T-cell (primary cell): ENCODE results near the gene BRINP3. TPM values are rescaled to one million over a fixed set of nuclear protein-coding genes. Genes with fewer than 3 reads are reported as not detected.

Experiments
- ATAC-seq, 4 experiments: fragments of 200-7000 bp in 3 of 4; fragments of 150-1000 bp in 1 of 4; cut with Tn5 transposase; replicated peaks in 1 of 4; 1 replicate in 3 of 4; 2 replicates in 1 of 4; pipeline ENCODE4 v1.10.0; 2021; ENCODE audit warnings: moderate library complexity in 3 of 4, mild to moderate bottlenecking in 2 of 4, moderate number of reproducible peaks in 1 of 4
- CTCF ChIA-PET, 2 donors: fragments of 300-600 bp; sonication (Branson Sonifier 250); formaldehyde crosslinking; loops; one replicate each; lab custom pipeline; 2022; ENCODE audit warnings: antibody characterized with exemption in 2 of 2; lab: Charles Lee
- POLR2A ChIA-PET, 2 donors: fragments of 300-600 bp; sonication (Branson Sonifier 250); formaldehyde crosslinking; loops; one replicate each; lab custom pipeline; 2022; ENCODE audit warnings: antibody characterized with exemption in 2 of 2; lab: Charles Lee
- DNase-seq, 35 experiments: peaks; one replicate each; pipeline versions ENCODE4 v3.0.0 to v3.0.0-alpha.2; 2013 to 2023
- H3K27ac ChIP-seq: one replicate; pipeline ENCODE4 v1.5.1; 2013; ENCODE audit warnings: low read length
- H3K27me3 ChIP-seq, 2 experiments: replicated peaks in 1 of 2; 1 replicate in 1 of 2; 2 replicates in 1 of 2; pipeline versions ENCODE4 v1.6.1 to v1.7.0; 2013; ENCODE audit warnings: low read length in 1 of 2, mixed read lengths in 1 of 2; ENCODE audit not compliant: control insufficient read depth in 2 of 2, insufficient read depth in 2 of 2; ENCODE audit errors: extremely low read depth in 1 of 2
- H3K36me3 ChIP-seq, 2 donors: 1 replicate in 1 of 2; 2 replicates in 1 of 2; pipeline versions ENCODE4 v1.6.1 to v1.7.0; 2013; ENCODE audit warnings: low read length in 1 of 2; ENCODE audit not compliant: control insufficient read depth in 2 of 2, insufficient read depth in 1 of 2; ENCODE audit errors: extremely low read depth in 1 of 2
- H3K4me1 ChIP-seq, 2 experiments: 1 replicate in 1 of 2; 2 replicates in 1 of 2; pipeline versions ENCODE4 v1.6.1 to v1.7.0; 2013; ENCODE audit warnings: low read length in 2 of 2, mixed read lengths in 1 of 2; ENCODE audit not compliant: insufficient read depth in 2 of 2, control insufficient read depth in 1 of 2; ENCODE audit errors: extremely low read depth in 1 of 2
- H3K4me3 ChIP-seq, 2 donors: 1 replicate in 1 of 2; 2 replicates in 1 of 2; pipeline versions ENCODE4 v1.5.1 to v1.7.0; 2013; ENCODE audit warnings: mild to moderate bottlenecking in 2 of 2, low read length in 1 of 2, moderate library complexity in 1 of 2; ENCODE audit not compliant: control insufficient read depth in 1 of 2; ENCODE audit errors: extremely low read depth in 1 of 2
- H3K9me3 ChIP-seq: 2 replicates; pipeline ENCODE4 v1.7.0; 2013
- H3K27ac Mint-ChIP-seq, 2 donors: one replicate each; pipeline ENCODE4 v1.8.0; 2020 to 2021; ENCODE audit warnings: mild to moderate bottlenecking in 2 of 2, mixed read lengths in 2 of 2
- H3K27me3 Mint-ChIP-seq, 2 donors: one replicate each; pipeline ENCODE4 v1.8.0; 2021 to 2022; ENCODE audit warnings: mixed read lengths in 2 of 2
- H3K36me3 Mint-ChIP-seq: one replicate; pipeline ENCODE4 v1.8.0; 2021; ENCODE audit warnings: mixed read lengths
- H3K4me1 Mint-ChIP-seq, 3 donors: one replicate each; pipeline ENCODE4 v1.8.0; 2020 to 2022; ENCODE audit warnings: mixed read lengths in 3 of 3, mild to moderate bottlenecking in 1 of 3
- H3K4me3 Mint-ChIP-seq, 3 donors: one replicate each; pipeline ENCODE4 v1.8.0; 2020 to 2022; ENCODE audit warnings: mild to moderate bottlenecking in 3 of 3, mixed read lengths in 3 of 3, moderate library complexity in 3 of 3
- H3K9me3 Mint-ChIP-seq, 3 donors: one replicate each; pipeline ENCODE4 v1.8.0; 2020 to 2022; ENCODE audit warnings: mixed read lengths in 3 of 3
- WGBS: methylation state at CpG from one replicate; pipeline ENCODE4 v1.1.5; 2013; ENCODE audit warnings: missing lambda C conversion rate; ENCODE audit not compliant: insufficient coverage; 5-methylcytosine and 5-hydroxymethylcytosine counted together
- total RNA-seq, 35 experiments: library from RNA in 6 of 35; stranded (reverse) in 6 of 35; fragments of 120-200 nt in 1 of 35; gene quantifications; one replicate each; pipeline versions ENCODE4 v1.2.1 to v1.2.4 and lab custom pipeline; 2013 to 2026

Gene BRINP3
- total RNA-seq, 5 donors from 2014 or later (not counting 1 experiment from before 2014, with no cell fraction given): not detected

DNA sequence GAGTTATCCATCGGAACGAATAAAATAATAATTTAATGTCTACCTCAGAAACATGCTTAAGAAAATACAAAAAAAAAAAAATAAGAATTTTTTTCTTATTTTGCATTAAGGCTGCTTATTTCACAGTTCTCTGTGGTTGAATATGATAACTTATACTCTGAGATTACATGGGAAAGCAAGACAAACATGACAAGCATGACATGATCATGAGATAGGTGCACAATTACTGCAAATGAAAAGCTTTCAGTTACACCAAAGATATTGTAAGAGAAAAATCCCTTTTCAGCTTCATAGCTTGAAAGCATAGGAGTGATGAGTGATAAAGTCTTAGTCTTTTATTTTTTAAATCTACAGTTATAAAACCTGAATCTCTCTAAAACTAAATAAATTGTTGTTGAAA lies 154.1 kb downstream of the BRINP3 start:
- Mint-ChIP-seq H3K9me3 (peaks cover 4 to 27% (median 11%) of the 10 kb centered on the region in 3 donors), H3K27ac (no peak overlapping the region), H3K4me3 (no peak overlapping the region), H3K4me1 (no peaks in the 10 kb centered on the region), H3K36me3 (no peaks in the 10 kb centered on the region), H3K27me3 (no peaks in the 10 kb centered on the region)
- no peak for ATAC-seq
- H3K4me3 ChIP-seq: no peak overlapping the region
- H3K4me1 ChIP-seq: no peaks in the 10 kb centered on the region
- H3K9me3 ChIP-seq: no peaks in the 10 kb centered on the region
- WGBS: no CpG with 5 or more reads among the region's 2 CpGs
- ChIA-PET POLR2A (no interaction called here), CTCF (no interaction called here)
- no peak overlapping the region for H3K27ac ChIP-seq
- H3K36me3 ChIP-seq: no peaks in the 10 kb centered on the region
- H3K27me3 ChIP-seq: no peaks in the 10 kb centered on the region
- no peak for DNase-seq

DNA sequence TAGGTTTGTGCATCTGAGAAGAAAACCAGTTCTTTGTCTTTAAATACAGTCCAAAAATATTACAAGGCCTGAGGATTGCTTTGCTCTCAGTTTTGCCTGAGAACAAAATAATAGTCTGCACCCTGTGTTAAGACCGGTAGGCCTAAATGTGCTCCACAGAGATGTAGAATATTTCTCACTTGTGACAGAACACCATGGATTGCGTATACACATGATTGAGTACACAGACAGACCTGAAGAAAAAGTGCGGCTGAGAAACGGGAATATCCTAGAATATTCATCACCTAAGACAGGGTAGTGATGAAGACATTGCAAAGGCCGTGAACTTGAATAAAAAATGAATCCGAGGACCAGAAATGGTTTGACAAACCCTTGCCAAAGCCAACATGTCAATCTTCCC lies 155.4 kb downstream of the BRINP3 start:
- Histone ChIP-seq H3K4me1 (no peaks in the 10 kb centered on the region), H3K4me3 (no peak overlapping the region), H3K9me3 (no peaks in the 10 kb centered on the region), H3K27me3 (no peaks in the 10 kb centered on the region), H3K27ac (no peak overlapping the region), H3K36me3 (no peaks in the 10 kb centered on the region)
- no peak for ATAC-seq
- Mint-ChIP-seq H3K27ac (no peak overlapping the region), H3K4me1 (no peaks in the 10 kb centered on the region), H3K9me3 (peaks cover 4 to 22% (median 4%) of the 10 kb centered on the region in 3 donors), H3K36me3 (no peaks in the 10 kb centered on the region), H3K27me3 (no peaks in the 10 kb centered on the region), H3K4me3 (no peak overlapping the region)
- ChIA-PET POLR2A (no interaction called here), CTCF (no interaction called here)
- WGBS: 88% methylated on average over 4 of the region's 6 CpGs
- DNase-seq: no peak

DNA sequence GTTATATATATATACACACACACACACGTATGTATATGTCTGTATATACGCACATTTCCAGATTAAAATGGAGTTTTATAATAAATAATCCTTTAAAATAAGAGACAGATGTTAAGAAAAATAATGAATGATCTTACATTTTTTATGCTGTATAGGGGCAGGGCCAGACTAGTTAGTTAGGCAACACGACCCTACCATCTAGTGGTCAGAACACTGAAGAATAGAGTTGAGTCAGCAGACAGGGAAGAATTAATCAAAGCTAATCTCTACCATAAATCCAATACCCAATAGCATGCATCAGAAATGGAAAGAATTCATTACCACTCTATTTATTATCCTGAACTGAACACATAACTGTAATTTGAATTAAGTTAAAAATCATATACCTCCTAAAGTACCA lies 156.7 kb downstream of the BRINP3 start:
- no CpG with 5 or more reads among the region's 3 CpGs for WGBS
- Mint-ChIP-seq H3K4me3 (no peak overlapping the region), H3K4me1 (no peaks in the 10 kb centered on the region), H3K27me3 (no peaks in the 10 kb centered on the region), H3K36me3 (no peaks in the 10 kb centered on the region), H3K27ac (no peak overlapping the region), H3K9me3 (peaks cover 0 to 15% (median 4%) of the 10 kb centered on the region in 3 donors)
- Histone ChIP-seq H3K4me1 (no peaks in the 10 kb centered on the region), H3K36me3 (no peaks in the 10 kb centered on the region), H3K9me3 (no peaks in the 10 kb centered on the region), H3K27ac (no peak overlapping the region), H3K4me3 (no peak overlapping the region), H3K27me3 (no peaks in the 10 kb centered on the region)
- ChIA-PET POLR2A (no interaction called here), CTCF (no interaction called here)
- DNase-seq (no peak), ATAC-seq (no peak)

DNA sequence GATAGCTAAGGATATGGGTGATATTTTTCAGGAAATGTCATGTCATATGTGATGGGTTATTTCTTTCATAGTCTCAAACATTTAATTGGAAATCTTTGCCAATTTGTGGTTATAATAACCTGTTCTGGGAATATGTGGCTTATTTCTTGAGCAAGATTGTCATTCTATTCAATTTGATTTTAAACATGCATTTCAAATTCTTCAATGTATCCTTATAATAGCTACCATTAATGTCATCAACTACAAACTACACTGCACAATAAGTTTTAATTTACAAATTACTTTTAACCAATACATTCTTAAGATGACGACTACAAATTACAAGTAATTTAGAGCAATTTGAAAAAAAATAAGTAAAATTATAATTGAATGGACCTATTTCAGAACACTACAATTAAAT lies 164.9 kb downstream of the BRINP3 start:
- no peak for ATAC-seq
- POLR2A ChIA-PET: no interaction called here

DNA sequence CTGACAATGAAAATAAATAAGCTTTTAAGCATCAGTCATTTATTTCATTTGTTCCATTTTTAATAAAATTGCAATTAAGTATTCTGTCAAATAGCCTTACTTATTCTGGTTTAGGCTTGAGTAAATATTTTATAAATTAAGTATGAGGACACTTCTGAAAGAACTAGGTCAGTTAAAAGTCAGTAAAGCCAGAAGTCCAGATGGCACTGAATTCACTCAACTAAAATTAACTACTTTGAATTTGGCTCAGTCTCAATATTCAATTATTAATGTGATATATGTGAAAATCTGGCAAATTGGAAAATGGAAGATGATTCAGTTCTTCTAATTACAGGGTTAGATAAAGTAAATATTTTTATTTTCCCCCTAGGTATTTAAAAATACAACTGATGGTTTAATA lies 174.2 kb downstream of the BRINP3 start:
- Mint-ChIP-seq H3K27ac (no peak overlapping the region), H3K4me1 (no peaks in the 10 kb centered on the region), H3K4me3 (no peak overlapping the region), H3K9me3 (peaks cover 0 to 24% (median 8%) of the 10 kb centered on the region in 3 donors), H3K36me3 (no peaks in the 10 kb centered on the region), H3K27me3 (no peaks in the 10 kb centered on the region)
- no peak overlapping the region for H3K27ac ChIP-seq
- H3K27me3 ChIP-seq: no peaks in the 10 kb centered on the region
- ChIA-PET CTCF (no interaction called here), POLR2A (no interaction called here)
- ATAC-seq: no peak
- H3K36me3 ChIP-seq: no peaks in the 10 kb centered on the region
- H3K4me1 ChIP-seq: no peaks in the 10 kb centered on the region
- H3K9me3 ChIP-seq: no peaks in the 10 kb centered on the region
- DNase-seq: no peak
- no peak overlapping the region for H3K4me3 ChIP-seq

More for the DNA sequence above, 164.9 kb downstream of the BRINP3 start:
- H3K27ac Mint-ChIP-seq: no peak overlapping the region
- H3K36me3 Mint-ChIP-seq: no peaks in the 10 kb centered on the region
- H3K27me3 Mint-ChIP-seq: no peaks in the 10 kb centered on the region
- DNase-seq: no peak
- Histone ChIP-seq H3K27me3 (no peaks in the 10 kb centered on the region), H3K9me3 (no peaks in the 10 kb centered on the region), H3K4me1 (no peaks in the 10 kb centered on the region), H3K4me3 (no peak overlapping the region), H3K36me3 (no peaks in the 10 kb centered on the region), H3K27ac (no peak overlapping the region)
- H3K9me3 Mint-ChIP-seq: peaks cover 8 to 24% (median 8%) of the 10 kb centered on the region in 3 donors
- WGBS: no CpG with 5 or more reads among the region's 1 CpG
- CTCF ChIA-PET: no interaction called here
- no peaks in the 10 kb centered on the region for H3K4me1 Mint-ChIP-seq
- no peak overlapping the region for H3K4me3 Mint-ChIP-seq

DNA sequence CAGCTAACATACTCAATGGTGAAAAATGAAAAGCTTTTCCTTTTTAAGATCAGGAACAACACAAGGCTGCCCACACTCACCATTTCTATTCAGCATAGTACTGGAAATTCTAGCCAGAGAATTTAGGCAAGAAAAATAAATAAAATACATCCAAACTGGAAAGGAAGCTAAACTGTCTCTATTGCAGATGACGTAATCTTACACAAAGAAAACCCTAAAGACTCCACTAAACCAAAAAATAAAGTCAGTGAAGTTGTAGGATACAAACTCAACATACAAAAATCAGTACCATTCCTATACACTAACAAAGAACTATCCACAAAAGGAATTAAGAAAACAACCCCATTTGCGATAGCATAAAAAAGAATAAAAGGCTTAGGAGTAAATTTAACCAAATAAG lies 181.2 kb downstream of the BRINP3 start:
- POLR2A ChIA-PET: no interaction called here
- no CpG with 5 or more reads among the region's 2 CpGs for WGBS
- Histone ChIP-seq H3K4me1 (no peaks in the 10 kb centered on the region), H3K27ac (no peak overlapping the region), H3K36me3 (no peaks in the 10 kb centered on the region), H3K27me3 (no peaks in the 10 kb centered on the region), H3K4me3 (no peak overlapping the region), H3K9me3 (no peaks in the 10 kb centered on the region)
- DNase-seq: no peak
- H3K27me3 Mint-ChIP-seq: no peaks in the 10 kb centered on the region
- no peak overlapping the region for H3K4me3 Mint-ChIP-seq
- H3K27ac Mint-ChIP-seq: no peak overlapping the region
- no peaks in the 10 kb centered on the region for H3K4me1 Mint-ChIP-seq
- no peaks in the 10 kb centered on the region for H3K36me3 Mint-ChIP-seq
- CTCF ChIA-PET: no interaction called here
- ATAC-seq: no peak
- H3K9me3 Mint-ChIP-seq: peaks cover 3 to 40% (median 6%) of the 10 kb centered on the region in 3 donors

DNA sequence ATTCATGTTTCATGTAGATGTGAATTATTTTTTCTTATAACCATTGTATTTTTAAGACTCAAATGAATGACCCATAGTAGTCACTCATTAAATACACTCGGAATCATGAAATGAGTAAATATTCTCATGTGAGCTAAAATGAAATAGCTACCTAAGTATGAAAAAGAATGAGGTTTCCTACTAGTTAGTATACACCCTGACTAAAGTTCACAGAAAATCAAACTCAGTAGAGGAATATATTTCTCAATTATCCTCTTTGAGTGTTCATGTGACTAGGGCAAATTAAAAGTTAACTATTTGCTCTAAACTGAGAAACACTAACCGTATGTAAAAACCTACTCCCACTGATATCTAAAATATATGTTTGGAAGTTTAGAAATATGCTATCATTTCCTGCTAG lies 187.8 kb downstream of the BRINP3 start:
- no peak for DNase-seq
- POLR2A ChIA-PET: no interaction called here
- Mint-ChIP-seq H3K4me1 (no peaks in the 10 kb centered on the region), H3K27me3 (no peaks in the 10 kb centered on the region), H3K4me3 (no peak overlapping the region), H3K36me3 (no peaks in the 10 kb centered on the region), H3K27ac (no peak overlapping the region), H3K9me3 (peaks cover 0 to 24% (median 10%) of the 10 kb centered on the region in 3 donors)
- Histone ChIP-seq H3K4me1 (no peaks in the 10 kb centered on the region), H3K9me3 (no peaks in the 10 kb centered on the region), H3K4me3 (no peak overlapping the region), H3K36me3 (no peaks in the 10 kb centered on the region), H3K27me3 (no peaks in the 10 kb centered on the region), H3K27ac (no peak overlapping the region)
- no peak for ATAC-seq
- no CpG with 5 or more reads among the region's 2 CpGs for WGBS
- CTCF ChIA-PET: no interaction called here
